ENCODE data around the gene PTPRB. TPM values are rescaled to one million over a fixed set of nuclear protein-coding genes. Genes with fewer than 3 reads are reported as not detected.

The PTPRB gene
- total RNA-seq, 3 donors from 2014 or later: 18.4 to 36.1 (median 33.6) TPM

- Histone ChIP-seq H3K4me3 (no peak overlapping the region), H3K27ac (no peak overlapping the region), H3K4me1 (no peaks in the 10 kb centered on the region), H3K36me3 (no peaks in the 10 kb centered on the region), H3K27me3 (no peaks in the 10 kb centered on the region), H3K9me3 (no peaks in the 10 kb centered on the region)
- intact Hi-C loops (cut with DNase I; ENCODE audit: low total_unique reads): no loop called here
- no peak for TF ChIP-seq POLR2A (IDR thresholded peaks at IDR 0.05)
- no peak for TF ChIP-seq POLR2AphosphoS5 (IDR thresholded peaks at IDR 0.05)
- TF ChIP-seq, protein P1, sequence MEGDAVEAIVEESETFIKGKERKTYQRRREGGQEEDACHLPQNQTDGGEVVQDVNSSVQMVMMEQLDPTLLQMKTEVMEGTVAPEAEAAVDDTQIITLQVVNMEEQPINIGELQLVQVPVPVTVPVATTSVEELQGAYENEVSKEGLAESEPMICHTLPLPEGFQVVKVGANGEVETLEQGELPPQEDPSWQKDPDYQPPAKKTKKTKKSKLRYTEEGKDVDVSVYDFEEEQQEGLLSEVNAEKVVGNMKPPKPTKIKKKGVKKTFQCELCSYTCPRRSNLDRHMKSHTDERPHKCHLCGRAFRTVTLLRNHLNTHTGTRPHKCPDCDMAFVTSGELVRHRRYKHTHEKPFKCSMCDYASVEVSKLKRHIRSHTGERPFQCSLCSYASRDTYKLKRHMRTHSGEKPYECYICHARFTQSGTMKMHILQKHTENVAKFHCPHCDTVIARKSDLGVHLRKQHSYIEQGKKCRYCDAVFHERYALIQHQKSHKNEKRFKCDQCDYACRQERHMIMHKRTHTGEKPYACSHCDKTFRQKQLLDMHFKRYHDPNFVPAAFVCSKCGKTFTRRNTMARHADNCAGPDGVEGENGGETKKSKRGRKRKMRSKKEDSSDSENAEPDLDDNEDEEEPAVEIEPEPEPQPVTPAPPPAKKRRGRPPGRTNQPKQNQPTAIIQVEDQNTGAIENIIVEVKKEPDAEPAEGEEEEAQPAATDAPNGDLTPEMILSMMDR (IDR thresholded peaks at IDR 0.05): no peak
- DNase-seq (ENCODE audit: low spot score in 2 of 2): no peak
These were observed 85.5 kb downstream of the PTPRB start for GRCh38 chr12:70551731-70552130.

- TF ChIP-seq POLR2A (IDR thresholded peaks at IDR 0.05): no peak
- no peak for TF ChIP-seq POLR2AphosphoS5 (IDR thresholded peaks at IDR 0.05)
- TF ChIP-seq, protein P1 (IDR thresholded peaks at IDR 0.05): no peak
- intact Hi-C loops (cut with DNase I; ENCODE audit: low total_unique reads): no loop called here
- peak overlapping the region in 1 of 2 donors; percentile 38 for H3K27ac ChIP-seq
These were observed 87.0 kb downstream of the PTPRB start for GRCh38 chr12:70550180-70550577.

DNA sequence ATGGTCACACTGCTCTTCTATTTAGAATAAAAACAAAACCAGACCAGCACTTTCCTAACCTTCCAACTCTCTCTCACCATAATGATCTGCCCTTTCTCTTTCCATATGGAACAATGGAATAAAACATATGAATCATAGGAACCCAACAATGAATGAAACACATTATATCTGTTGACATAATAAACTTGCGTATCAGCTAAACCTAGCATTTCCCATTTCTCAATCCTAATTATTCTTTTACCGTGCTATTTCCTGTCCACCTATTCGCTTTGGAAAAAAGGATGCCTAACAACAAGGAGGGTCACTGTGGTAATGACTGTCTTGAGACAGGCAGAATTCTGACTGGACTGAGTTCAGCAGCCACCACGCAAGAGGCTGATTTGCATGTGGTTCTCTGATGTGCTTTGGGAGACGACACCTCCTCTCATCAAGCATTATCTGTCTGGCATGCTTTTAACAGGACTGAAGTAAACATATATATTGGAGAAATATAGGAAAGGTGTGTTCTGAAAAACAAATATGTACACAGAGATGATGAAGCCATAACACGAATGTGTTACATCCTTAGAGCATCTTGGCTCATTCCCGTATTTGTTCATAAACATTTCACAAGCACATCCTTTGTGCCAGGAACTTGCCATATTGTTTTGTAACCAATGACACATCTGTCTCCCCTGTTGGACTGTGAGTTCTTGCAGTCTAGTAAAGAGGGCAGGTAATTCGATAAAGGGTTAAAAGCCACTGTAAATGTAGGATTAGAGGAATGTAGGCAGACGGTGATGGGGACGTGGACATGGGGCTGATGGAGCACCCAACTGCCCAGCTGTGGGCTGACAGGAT, 87.7 kb downstream of the PTPRB start:
- intact Hi-C loops (cut with DNase I; ENCODE audit: low total_unique reads): no loop called here
- TF ChIP-seq, protein P1 (IDR thresholded peaks at IDR 0.05): no peak
- no peak for TF ChIP-seq POLR2A (IDR thresholded peaks at IDR 0.05)
- no peak for TF ChIP-seq POLR2AphosphoS5 (IDR thresholded peaks at IDR 0.05)
- H3K4me1 ChIP-seq: no peaks in the 10 kb centered on the region
- no peaks in the 10 kb centered on the region for H3K36me3 ChIP-seq
- no peaks in the 10 kb centered on the region for H3K27me3 ChIP-seq
- peak overlapping the region in 1 of 2 donors; percentile 38 for H3K27ac ChIP-seq
- no peaks in the 10 kb centered on the region for H3K9me3 ChIP-seq
- no peak for DNase-seq (ENCODE audit: low spot score in 2 of 2)
- no peak overlapping the region for H3K4me3 ChIP-seq

More at GRCh38 chr12:70550180-70550577, 87.0 kb downstream of the PTPRB start:
- H3K4me1 ChIP-seq: no peaks in the 10 kb centered on the region
- no peaks in the 10 kb centered on the region for H3K27me3 ChIP-seq
- H3K9me3 ChIP-seq: no peaks in the 10 kb centered on the region
- H3K4me3 ChIP-seq: no peak overlapping the region
- DNase-seq (ENCODE audit: low spot score in 2 of 2): no peak
- H3K36me3 ChIP-seq: no peaks in the 10 kb centered on the region

- H3K4me1 ChIP-seq: no peaks in the 10 kb centered on the region
- TF ChIP-seq POLR2AphosphoS5 (IDR thresholded peaks at IDR 0.05) (no peak), POLR2A (IDR thresholded peaks at IDR 0.05) (no peak)
- TF ChIP-seq, protein P1 (IDR thresholded peaks at IDR 0.05): no peak
- no peaks in the 10 kb centered on the region for H3K9me3 ChIP-seq
- no peaks in the 10 kb centered on the region for H3K36me3 ChIP-seq
- DNase-seq (ENCODE audit: low spot score in 2 of 2): no peak
- H3K27me3 ChIP-seq: no peaks in the 10 kb centered on the region
- no peak overlapping the region for H3K4me3 ChIP-seq
- intact Hi-C loops (cut with DNase I; ENCODE audit: low total_unique reads): no loop called here
- H3K27ac ChIP-seq: no peak overlapping the region
These were observed 93.8 kb downstream of the PTPRB start for GRCh38 chr12:70543444-70543843.

- TF ChIP-seq, protein P1 (IDR thresholded peaks at IDR 0.05): no peak
- TF ChIP-seq POLR2AphosphoS5 (IDR thresholded peaks at IDR 0.05): no peak
- TF ChIP-seq POLR2A (IDR thresholded peaks at IDR 0.05): no peak
- no peak for DNase-seq (ENCODE audit: low spot score in 2 of 2)
- Histone ChIP-seq H3K4me1 (no peaks in the 10 kb centered on the region), H3K27ac (no peak overlapping the region), H3K9me3 (no peaks in the 10 kb centered on the region), H3K4me3 (no peak overlapping the region), H3K36me3 (no peaks in the 10 kb centered on the region), H3K27me3 (no peaks in the 10 kb centered on the region)
- intact Hi-C loops (cut with DNase I; ENCODE audit: low total_unique reads): no loop called here
These were observed 96.2 kb downstream of the PTPRB start for GRCh38 chr12:70540996-70541395.
